HL-60 (cell line): Measurements from ENCODE around the gene DDIT3.
"Not testable (repeated sequence)": the region's sequence is repeated elsewhere in the genome, so short reads cannot be mapped to it uniquely, and the experiment has no call there.

Source experiments
- DNase-seq, 2 experiments: peaks; one replicate each; pipeline ENCODE4 v3.0.0-alpha.2; 2010 to 2020; ENCODE audit warnings: low read depth in 1 of 2, low spot score in 1 of 2
- H3K27ac ChIP-seq: fragments of 250-450 bp; sonication (Bioruptor Pico); replicated peaks from 2 replicates; pipeline ENCODE4 v1.5.1; 2020; ENCODE audit warnings: mild to moderate bottlenecking, moderate library complexity
- H3K27me3 ChIP-seq: fragments of 250-450 bp; sonication (Bioruptor Pico); 2 replicates; pipeline ENCODE4 v1.5.1; 2021; ENCODE audit warnings: mild to moderate bottlenecking, moderate library complexity; ENCODE audit not compliant: insufficient read depth, poor library complexity, severe bottlenecking
- H3K4me3 ChIP-seq: replicated peaks from 2 replicates; pipeline ENCODE4 v1.5.1; 2011; ENCODE audit warnings: mild to moderate bottlenecking, control low read depth, low read length; ENCODE audit not compliant: insufficient read depth
- GABPA ChIP-seq: IDR thresholded peaks from 2 replicates; pipeline ENCODE4 v1.6.1; 2012; ENCODE audit warnings: low read depth
- POLR2AphosphoS5 ChIP-seq: IDR thresholded peaks from 2 replicates; pipeline ENCODE4 v1.6.1; 2012; ENCODE audit warnings: low read depth
- REST ChIP-seq: IDR thresholded peaks from 2 replicates; pipeline ENCODE4 v1.6.1; 2012; ENCODE audit warnings: low read depth; ENCODE audit not compliant: insufficient replicate concordance
- SPI1 ChIP-seq: IDR thresholded peaks from 2 replicates; pipeline ENCODE4 v1.6.1; 2012; ENCODE audit warnings: low read depth, mild to moderate bottlenecking, borderline replicate concordance
- TF ChIP-seq, protein P1 (sequence below): IDR thresholded peaks from one replicate; pipeline ENCODE4 v1.5.1; 2011; ENCODE audit warnings: low read length, control low read depth, inconsistent platforms; ENCODE audit not compliant: insufficient read depth

Gene DDIT3

GRCh38 chr12:57514720-57515407 is 5.5 kb downstream of the DDIT3 start:
- H3K27ac ChIP-seq: no peak overlapping the region
- H3K27me3 ChIP-seq: no peaks in the 10 kb centered on the region
- H3K4me3 ChIP-seq: no peak overlapping the region
- DNase-seq: no peak
- TF ChIP-seq REST (no peak), POLR2AphosphoS5 (no peak; the same call in 1 of the 2 replicates), SPI1 (no peak), GABPA (no peak)
- TF ChIP-seq, protein P1, sequence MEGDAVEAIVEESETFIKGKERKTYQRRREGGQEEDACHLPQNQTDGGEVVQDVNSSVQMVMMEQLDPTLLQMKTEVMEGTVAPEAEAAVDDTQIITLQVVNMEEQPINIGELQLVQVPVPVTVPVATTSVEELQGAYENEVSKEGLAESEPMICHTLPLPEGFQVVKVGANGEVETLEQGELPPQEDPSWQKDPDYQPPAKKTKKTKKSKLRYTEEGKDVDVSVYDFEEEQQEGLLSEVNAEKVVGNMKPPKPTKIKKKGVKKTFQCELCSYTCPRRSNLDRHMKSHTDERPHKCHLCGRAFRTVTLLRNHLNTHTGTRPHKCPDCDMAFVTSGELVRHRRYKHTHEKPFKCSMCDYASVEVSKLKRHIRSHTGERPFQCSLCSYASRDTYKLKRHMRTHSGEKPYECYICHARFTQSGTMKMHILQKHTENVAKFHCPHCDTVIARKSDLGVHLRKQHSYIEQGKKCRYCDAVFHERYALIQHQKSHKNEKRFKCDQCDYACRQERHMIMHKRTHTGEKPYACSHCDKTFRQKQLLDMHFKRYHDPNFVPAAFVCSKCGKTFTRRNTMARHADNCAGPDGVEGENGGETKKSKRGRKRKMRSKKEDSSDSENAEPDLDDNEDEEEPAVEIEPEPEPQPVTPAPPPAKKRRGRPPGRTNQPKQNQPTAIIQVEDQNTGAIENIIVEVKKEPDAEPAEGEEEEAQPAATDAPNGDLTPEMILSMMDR: no peak

- H3K27me3 ChIP-seq, DNase-seq, H3K4me3 ChIP-seq, H3K27ac ChIP-seq: not testable (repeated sequence)
Measured at GRCh38 chr12:57514246-57514645, 6.1 kb downstream of the DDIT3 start.

GRCh38 chr12:57513677-57514076 is 6.6 kb downstream of the DDIT3 start:
- H3K27me3 ChIP-seq, DNase-seq, H3K4me3 ChIP-seq, H3K27ac ChIP-seq: not testable (repeated sequence)

DNA sequence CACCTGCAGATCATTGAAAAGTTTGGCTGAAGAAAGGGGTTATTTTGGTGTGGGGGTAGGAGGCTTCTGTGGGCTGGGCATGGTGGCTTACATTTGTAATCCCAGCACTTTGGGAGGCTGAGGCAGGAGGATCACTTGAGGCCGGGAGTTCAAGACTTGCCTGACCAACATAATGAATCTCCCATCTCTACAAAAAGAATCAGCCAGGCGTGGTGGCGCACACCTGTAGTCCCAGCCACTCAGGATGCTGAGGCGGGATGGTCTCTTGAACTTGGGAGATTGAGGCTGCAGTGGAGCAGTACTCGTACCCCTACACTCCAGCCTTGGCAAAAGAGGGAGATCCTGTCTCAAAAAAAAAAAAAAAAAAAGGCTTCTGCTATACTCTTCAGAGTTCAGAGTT is 7.0 kb downstream of the DDIT3 start:
- Histone ChIP-seq H3K4me3 (no peak overlapping the region), H3K27me3 (no peaks in the 10 kb centered on the region), H3K27ac (no peak overlapping the region)
- DNase-seq: no peak
- no peak for TF ChIP-seq REST
- TF ChIP-seq POLR2AphosphoS5: no peak
- TF ChIP-seq, protein P1: no peak
- TF ChIP-seq GABPA: no peak
- no peak for TF ChIP-seq SPI1

DNA sequence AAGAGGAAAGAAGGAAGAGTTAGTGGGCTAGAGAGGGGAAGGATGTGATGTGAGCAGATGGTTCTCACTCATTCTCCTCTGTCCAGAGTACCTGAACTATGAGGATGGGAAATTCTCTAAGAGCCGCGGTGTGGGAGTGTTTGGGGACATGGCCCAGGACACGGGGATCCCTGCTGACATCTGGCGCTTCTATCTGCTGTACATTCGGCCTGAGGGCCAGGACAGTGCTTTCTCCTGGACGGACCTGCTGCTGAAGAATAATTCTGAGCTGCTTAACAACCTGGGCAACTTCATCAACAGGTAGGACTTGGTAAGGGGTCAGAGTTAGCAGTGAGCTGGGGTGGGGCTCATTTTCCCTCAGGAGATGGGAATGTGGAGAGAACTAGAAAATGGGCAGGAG is 7.6 kb downstream of the DDIT3 start:
- no peaks in the 10 kb centered on the region for H3K27me3 ChIP-seq
- H3K4me3 ChIP-seq: no peak overlapping the region
- no peak overlapping the region for H3K27ac ChIP-seq
- TF ChIP-seq, protein P1: no peak
- no peak for TF ChIP-seq REST
- no peak for TF ChIP-seq GABPA
- TF ChIP-seq SPI1: no peak
- no peak for TF ChIP-seq POLR2AphosphoS5
- no peak for DNase-seq
